HG03108 (cell line): ENCODE measurements around the gene PIAS2.

Experiments used
- ATAC-seq: cut with Tn5 transposase; IDR thresholded peaks from one replicate; pipeline ENCODE4 v1.9.1; 2021; ENCODE audit warnings: moderate library complexity; ENCODE audit not compliant: unreplicated experiment

PIAS2 gene

DNA sequence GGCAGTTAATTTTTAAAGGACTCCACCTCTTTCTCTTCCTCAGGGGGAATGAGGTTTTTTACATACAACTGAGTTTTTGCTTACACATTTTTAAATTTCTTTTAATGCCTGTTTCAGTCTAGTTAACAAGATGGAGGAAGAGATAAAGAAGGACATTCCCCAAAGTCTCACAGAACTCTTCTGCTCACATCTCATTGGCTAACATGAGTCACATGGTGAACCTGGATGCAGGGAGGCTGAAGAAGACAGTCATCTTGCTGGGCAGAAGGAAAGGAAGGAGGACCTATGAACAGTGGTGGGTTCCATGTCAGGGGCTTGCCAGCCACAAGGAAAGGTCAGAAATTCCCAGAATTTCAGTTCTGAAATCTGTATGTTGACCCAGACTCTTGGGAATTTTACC is 150.1 kb downstream of the PIAS2 start:
- ATAC-seq = no peak

DNA sequence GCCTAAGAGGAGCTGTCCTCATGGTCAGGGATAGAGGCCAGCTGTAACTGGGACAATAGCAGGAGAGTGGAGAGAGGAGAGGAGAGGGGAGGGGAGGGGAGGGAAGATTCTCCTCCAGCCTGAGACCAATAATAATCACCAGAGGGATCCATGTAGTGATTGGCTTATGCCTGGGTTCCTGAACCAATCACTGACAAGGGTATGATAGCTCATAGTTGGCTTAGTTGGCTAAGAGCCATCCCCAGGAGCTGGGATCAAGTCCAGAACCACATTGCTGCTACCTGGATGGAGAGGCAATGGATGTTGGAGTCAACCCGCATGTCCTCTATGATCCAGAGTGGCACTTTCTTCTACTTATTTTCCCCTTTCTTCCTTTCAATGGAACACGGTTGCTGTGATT is 152.7 kb downstream of the PIAS2 start:
- no peak for ATAC-seq

DNA sequence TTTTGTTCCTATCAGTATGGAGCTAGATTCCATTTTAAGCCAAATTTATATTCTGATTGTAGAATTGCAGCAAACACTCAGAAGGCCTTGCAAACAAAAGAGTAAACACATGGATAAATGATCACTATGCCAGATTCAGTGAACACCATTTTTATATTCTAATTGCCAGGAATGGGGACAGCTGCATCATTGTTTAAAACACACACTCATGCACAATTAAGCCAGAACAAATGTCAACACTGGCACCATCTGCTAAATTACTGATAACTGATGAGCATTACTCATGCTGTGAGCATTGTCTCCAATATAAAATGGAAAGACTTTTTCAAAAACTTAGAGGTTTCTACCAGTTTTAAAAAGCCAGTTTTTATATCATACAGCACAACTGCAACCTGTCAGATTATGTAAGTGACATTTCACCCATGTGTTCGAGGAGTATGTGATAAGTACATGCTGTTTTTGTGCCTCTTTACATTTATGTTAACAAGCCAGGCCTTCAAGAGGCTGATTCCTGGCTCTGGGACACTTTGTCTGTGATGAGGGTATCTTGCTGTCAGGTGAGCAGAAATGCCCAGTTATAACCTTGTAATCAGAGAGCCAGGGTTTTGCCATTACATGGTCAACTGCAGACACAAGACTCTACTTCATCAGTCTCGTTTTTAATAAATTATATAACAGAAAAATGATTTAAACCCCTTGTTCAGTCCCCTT is 156.1 kb downstream of the PIAS2 start:
- ATAC-seq = no peak

DNA sequence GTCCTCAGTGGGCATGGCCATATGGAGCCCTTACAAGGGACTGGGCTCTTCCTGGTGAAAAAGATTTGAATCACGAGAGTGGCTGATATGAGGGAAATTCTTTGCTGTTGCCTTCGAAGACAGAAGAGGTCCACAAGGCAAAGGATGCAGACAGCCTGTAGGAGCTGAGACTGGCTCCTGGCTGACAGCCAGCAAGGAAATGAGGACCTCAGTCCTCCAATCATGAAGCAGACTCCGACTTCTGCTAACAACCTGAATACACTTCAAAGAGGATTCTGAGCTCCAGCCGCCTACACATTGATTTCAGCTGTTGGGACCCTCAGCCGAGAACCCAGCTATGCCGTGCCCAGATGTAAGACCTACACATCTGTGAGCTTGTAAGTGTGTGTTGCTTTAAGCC is 157.4 kb downstream of the PIAS2 start:
- ATAC-seq = no peak

DNA sequence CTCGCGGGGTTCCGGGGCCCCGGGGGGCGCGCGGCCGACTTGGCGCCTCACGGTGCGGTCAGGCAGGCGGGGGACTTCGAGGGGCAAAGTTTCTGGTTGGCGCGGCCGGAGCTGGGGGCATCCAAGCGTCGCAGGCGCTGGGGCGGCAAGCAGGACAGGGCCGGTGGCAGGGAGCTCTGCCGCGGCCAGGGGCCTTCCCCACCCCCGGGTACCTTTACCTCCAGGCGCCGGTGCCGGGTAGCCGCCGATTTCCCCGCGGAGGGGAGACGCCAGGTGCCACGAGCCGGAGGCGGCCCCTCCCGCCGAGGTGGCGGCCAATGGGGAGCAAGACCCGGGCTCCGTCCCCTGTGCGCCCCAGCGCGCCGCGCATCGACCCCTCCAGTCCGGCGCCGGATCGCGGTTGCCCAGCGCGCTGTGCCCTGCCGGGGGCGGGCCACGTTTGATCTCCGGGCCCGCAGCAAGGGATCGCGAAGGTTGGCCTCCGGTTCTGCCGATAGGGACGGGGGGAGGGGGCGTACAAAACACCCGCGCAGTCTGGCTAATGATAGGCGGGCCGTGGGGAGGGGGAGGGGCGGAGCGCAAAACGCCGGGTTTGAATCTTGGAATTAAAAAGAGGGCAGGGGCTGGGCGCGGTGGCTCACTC is 160.6 kb downstream of the PIAS2 start, which contains the start of gene ST8SIA5:
TSS of gene ST8SIA5 (minus strand) at position 495 of the 643 bp plus-strand sequence. CDS start 545 bp downstream, outside the sequence.
- no peak for ATAC-seq

DNA sequence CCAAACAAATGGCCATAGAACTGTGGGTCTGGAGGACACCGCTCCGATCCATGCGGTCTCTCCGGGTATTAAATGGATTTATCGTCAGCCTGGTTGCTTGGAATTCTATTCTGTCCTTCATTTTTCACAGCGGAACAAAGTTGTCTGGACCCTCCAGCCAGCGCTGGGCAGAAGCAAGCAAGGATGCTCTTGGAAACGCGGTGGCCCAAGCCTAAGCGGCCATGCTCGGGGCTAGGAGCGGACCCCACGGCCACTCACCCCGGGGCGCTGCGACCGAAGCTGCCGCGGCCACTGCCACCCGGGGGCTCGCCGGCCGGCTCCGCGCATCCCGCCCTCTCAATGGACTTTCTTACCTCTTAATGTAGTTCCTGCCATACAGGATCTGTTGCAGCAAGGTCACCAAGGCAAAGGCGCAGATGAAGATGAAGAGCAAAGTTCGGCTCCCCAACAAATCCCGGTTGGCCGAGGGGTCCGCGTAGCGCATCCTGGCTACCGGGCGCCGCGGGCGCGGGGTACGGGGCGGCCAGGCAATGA is 161.2 kb downstream of the PIAS2 start:
- no peak for ATAC-seq

DNA sequence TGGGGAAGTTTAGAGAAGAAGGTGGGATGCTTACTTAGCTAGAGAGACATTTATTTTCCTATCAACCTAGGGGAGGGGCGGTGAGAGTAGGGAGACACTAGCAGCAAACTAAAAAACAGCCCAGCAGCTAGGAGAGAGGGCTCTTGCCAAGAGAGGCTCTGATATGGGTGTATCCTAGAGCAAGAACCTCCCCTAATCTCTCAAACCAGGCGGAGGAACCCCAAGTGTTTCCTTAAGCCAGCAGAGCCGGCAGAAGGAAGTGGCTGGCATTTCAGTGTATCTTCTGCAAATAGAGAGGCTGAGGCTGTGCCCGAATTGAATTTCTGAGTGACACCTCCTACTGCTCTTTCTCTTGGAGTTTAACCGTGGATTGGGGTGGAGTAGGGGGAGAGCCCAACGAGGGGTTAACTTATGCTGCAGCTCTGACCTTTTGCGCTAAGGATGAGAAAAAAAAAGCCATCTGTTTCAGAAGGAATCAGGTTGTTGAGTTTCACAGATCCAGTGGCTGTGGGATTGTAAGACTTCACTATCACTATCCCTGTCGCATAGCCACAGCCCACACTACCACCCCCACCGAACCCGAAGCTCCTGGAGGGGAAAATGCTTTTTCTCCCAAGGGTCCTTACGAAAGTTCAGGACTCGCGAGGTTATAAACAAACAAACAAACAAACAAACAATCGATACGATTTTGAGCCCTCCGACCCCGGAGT is 161.8 kb downstream of the PIAS2 start:
- no peak for ATAC-seq

DNA sequence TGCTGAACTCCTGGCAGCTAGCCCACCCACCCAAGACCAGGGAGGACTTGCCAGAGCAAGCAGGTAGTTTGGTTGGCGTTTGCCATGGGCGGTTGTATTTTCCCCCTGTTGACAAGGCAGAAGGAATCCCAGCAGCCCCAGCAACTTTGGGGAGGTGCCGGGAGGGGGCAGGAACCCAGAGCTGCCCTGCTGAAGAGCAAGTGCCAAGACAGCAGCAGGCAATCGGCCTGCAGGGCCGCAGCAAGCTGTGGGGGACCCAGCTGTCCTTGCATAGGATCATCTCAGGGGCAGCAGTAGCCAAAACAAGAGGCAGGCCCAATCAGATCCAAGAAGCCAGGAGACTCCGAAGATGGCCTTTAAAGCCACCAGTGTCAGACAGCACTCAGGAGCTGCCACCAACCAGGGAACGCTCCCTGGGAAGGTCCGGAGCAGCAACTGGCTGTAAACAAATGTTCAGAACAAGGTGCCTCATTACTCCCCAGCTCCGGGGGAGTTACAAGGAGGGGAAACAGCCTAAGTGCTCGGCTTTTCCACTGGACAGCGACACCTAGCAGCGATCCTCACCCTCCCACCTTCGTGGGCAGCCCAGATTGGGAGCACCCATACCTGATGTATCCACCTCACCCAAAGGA is 162.5 kb downstream of the PIAS2 start:
- ATAC-seq = no peak

DNA sequence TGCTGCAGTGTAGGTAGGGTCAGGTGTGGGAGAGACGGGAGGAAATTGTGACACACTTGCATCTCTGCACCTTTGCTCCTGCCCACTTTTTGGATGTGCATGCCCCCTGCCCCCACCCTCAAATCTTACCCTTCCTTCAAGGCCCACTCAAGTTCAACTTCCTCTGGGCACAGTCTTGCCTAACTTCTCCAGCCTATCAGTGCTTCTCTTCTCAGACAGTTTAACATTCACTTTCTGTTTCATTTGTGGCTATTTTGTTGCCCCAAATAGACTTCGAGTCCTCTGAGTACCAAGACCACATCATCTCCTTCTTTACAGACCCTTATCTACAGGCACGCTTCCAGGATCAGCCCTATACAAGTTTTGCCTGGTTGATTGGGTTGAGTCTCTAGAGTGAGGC is 163.1 kb downstream of the PIAS2 start:
- no peak for ATAC-seq
